ENCODE results near the gene MARCHF10. TPM values are rescaled to one million over a fixed set of nuclear protein-coding genes. Genes with fewer than 3 reads are reported as not detected.

The MARCHF10 gene
- total and polyA plus RNA-seq, 8 donors, result 0.52 to 3.6 (median 1.8) TPM

DNA sequence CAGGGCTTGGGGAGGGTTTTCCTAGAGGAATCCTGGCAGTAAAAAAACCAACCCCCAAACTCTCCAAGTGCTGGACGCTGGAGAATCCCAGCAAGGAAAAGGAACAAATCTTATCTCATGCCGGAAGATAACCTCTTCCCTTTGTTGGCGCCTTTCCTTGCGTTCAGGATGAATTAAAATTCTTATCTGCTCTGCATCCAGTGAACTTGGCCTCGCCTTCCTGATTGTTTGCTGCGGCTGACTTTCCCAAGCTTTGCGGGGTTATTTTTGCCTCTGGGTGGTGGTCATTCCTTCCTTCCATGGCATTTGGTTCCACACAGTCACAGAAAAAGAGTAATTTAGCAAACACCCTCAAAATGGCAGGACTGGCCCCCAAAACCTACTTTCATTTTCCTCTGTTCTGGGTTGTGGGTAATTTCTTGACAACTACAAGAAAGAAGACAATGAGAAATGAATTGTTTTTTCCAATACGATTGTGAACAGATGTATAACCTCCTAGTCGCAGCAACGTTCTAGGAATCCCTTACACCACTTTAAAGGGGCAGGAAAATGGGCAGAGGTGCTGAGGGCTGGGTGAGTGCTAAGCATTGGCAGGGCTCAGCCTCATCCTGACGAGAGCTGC lies 102.8 kb downstream of the MARCHF10 start:
- DNase-seq (peak in 3 of 4 donors; percentile 11 to 24 (median 24)), ATAC-seq (no peak)
- Histone ChIP-seq H3K27ac (peak overlapping the region in 1 of 2 donors; percentile 7), H3K27me3 (peaks cover 0 to 17% of the 10 kb centered on the region in 2 donors), H3K9me3 (peaks cover 0 to 7% of the 10 kb centered on the region in 2 donors), H3K4me3 (peak overlapping the region; percentile 17 to 62), H3K4me1 (peaks cover 18 to 21% of the 10 kb centered on the region in 2 donors), H3K36me3 (no peaks in the 10 kb centered on the region)
- TF ChIP-seq, protein P1, sequence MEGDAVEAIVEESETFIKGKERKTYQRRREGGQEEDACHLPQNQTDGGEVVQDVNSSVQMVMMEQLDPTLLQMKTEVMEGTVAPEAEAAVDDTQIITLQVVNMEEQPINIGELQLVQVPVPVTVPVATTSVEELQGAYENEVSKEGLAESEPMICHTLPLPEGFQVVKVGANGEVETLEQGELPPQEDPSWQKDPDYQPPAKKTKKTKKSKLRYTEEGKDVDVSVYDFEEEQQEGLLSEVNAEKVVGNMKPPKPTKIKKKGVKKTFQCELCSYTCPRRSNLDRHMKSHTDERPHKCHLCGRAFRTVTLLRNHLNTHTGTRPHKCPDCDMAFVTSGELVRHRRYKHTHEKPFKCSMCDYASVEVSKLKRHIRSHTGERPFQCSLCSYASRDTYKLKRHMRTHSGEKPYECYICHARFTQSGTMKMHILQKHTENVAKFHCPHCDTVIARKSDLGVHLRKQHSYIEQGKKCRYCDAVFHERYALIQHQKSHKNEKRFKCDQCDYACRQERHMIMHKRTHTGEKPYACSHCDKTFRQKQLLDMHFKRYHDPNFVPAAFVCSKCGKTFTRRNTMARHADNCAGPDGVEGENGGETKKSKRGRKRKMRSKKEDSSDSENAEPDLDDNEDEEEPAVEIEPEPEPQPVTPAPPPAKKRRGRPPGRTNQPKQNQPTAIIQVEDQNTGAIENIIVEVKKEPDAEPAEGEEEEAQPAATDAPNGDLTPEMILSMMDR (IDR thresholded peaks at IDR 0.05), result no peak
- intact Hi-C loops (cut with DNase I), result no loop called here

DNA sequence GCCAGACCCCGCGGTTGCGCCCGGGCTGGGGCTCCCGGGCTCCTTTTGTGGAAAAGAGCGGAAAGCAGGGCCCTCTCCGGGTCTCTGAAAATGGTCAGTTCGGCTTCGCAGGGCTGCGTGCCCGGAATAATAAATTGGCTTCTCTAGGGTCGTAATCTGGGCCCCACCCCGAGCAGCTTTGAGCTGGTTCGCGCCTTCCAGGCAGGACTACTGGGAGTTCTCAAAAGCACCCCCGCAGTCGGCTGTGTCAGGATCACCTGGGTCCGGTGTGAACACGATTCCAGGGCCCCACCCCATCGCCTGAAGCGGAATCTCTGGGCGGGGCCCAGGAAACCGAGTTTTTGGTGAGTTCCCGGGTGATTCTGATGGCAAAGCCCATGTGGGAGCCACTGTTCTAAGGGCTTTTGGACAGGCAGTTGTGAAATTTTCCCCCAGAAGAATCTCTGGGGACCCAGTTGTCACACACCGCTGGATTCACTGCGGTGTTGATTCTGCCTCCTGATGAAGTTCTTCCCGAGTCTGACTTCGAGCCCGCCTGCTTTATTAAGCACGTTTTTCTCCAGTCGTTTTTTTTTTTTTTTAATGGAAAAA lies 103.6 kb downstream of the MARCHF10 start:
- intact Hi-C loops (cut with DNase I), result no loop called here
- ATAC-seq, result peak; percentile 62
- peaks cover 18 to 21% of the 10 kb centered on the region in 2 donors for H3K4me1 ChIP-seq

DNA sequence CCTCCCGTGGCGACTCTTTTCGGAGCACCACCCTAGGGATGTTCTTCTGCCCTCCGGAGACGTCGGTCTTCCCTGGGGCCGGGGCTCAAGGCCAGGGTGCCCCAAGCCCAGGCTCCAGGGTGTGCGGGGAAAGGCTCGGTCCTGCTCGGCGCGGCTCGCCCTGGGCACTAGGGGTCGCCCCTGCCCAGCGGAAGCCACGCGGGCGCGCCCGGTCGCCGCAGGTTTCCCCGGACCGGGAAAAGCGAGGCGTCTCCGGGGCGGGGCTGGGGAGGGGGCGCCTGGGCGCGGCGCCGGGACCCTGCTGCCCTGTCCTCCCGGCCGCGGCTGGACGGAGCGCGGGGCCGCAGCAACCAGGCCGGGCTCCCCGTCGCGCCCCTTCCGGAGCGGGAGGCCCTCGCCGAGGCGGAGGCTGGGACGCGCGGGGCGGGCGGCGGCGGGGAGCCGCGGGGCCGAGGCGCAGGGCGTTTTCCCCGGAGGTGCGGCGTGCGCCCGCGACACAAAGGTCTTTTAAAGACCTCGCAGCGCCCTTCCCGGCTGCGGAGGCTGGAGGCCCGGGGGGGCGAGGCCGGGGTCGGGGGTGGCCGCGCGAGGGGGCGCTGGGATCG lies 104.2 kb downstream of the MARCHF10 start:
- peak overlapping the region; percentile 71 to 73 for H3K27ac ChIP-seq
- intact Hi-C loops (cut with DNase I), result loop anchor here in 1 of 2 donors (2.0 kb wide), 1 partner anchor 265 kb away; no protein-coding TSS in a partner anchor
- DNase-seq, result peak; percentile 60 to 98 (median 79)

More for the DNA sequence above, 103.6 kb downstream of the MARCHF10 start:
- DNase-seq, result peak in 2 of 4 donors; percentile 47 to 65
- TF ChIP-seq, protein P1 (IDR thresholded peaks at IDR 0.05), result no peak
- Histone ChIP-seq H3K27me3 (peaks cover 0 to 17% of the 10 kb centered on the region in 2 donors), H3K36me3 (no peaks in the 10 kb centered on the region), H3K27ac (peak overlapping the region; percentile 71 to 73), H3K4me3 (peak overlapping the region; percentile 62), H3K9me3 (peaks cover 0 to 7% of the 10 kb centered on the region in 2 donors)

DNA sequence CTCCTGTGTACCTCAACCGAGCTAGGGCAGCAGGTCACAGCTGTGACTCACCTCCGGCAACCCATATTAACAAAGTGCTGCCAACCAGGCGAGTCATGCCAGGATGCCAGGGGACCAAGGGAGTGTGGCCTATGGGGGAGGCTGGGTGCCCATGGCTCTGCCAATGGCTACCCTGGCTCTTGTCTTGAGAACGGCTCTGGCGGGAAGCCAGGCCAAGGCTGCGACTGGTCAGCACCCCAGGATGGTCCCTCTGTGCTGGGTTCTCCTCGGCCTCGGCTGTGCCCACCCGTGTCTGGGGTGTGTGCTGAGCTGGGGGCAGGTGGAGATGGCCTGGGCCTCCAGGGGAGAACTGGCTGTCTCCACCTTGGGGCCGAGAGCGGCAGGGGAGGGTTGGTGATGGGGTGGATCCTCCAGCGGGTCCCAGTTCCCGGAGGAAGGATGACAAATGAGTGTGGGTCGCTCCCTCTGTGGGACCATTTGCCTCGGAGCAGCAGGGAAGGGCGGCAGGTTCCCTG lies 104.8 kb downstream of the MARCHF10 start:
- peaks cover 0 to 2% of the 10 kb centered on the region in 2 donors for H3K9me3 ChIP-seq
- ATAC-seq (peak; percentile 75), DNase-seq (peak in 1 of 4 donors; percentile 61)
- intact Hi-C loops (cut with DNase I), result loop anchor here in 1 of 2 donors (2.0 kb wide), 1 partner anchor 265 kb away; no protein-coding TSS in a partner anchor
- H3K27me3 ChIP-seq, result peaks cover 0 to 17% of the 10 kb centered on the region in 2 donors
- H3K27ac ChIP-seq, result no peak overlapping the region
- H3K4me1 ChIP-seq, result peaks cover 18 to 21% of the 10 kb centered on the region in 2 donors
- TF ChIP-seq, protein P1 (IDR thresholded peaks at IDR 0.05), result no peak
- peak overlapping the region; percentile 62 for H3K4me3 ChIP-seq
- H3K36me3 ChIP-seq, result no peaks in the 10 kb centered on the region

More for the DNA sequence above, 104.2 kb downstream of the MARCHF10 start:
- Histone ChIP-seq H3K36me3 (no peaks in the 10 kb centered on the region), H3K4me3 (peak overlapping the region; percentile 62), H3K9me3 (peaks cover 0 to 7% of the 10 kb centered on the region in 2 donors), H3K4me1 (peaks cover 18 to 21% of the 10 kb centered on the region in 2 donors), H3K27me3 (peaks cover 0 to 17% of the 10 kb centered on the region in 2 donors)
- TF ChIP-seq, protein P1 (IDR thresholded peaks at IDR 0.05), result peak; percentile 84 to 88
- peak; percentile 96 for ATAC-seq
